HG02943 (cell line): ENCODE results near the gene NR2F2.
"Not testable (repeated sequence)": the region's sequence is repeated elsewhere in the genome, so short reads cannot be mapped to it uniquely, and the experiment has no call there.

Experiments used
- ATAC-seq: cut with Tn5 transposase; IDR thresholded peaks from one replicate; pipeline ENCODE4 v1.9.1; 2021; ENCODE audit warnings: mild to moderate bottlenecking, low read depth, moderate library complexity; ENCODE audit not compliant: unreplicated experiment

Gene NR2F2

DNA sequence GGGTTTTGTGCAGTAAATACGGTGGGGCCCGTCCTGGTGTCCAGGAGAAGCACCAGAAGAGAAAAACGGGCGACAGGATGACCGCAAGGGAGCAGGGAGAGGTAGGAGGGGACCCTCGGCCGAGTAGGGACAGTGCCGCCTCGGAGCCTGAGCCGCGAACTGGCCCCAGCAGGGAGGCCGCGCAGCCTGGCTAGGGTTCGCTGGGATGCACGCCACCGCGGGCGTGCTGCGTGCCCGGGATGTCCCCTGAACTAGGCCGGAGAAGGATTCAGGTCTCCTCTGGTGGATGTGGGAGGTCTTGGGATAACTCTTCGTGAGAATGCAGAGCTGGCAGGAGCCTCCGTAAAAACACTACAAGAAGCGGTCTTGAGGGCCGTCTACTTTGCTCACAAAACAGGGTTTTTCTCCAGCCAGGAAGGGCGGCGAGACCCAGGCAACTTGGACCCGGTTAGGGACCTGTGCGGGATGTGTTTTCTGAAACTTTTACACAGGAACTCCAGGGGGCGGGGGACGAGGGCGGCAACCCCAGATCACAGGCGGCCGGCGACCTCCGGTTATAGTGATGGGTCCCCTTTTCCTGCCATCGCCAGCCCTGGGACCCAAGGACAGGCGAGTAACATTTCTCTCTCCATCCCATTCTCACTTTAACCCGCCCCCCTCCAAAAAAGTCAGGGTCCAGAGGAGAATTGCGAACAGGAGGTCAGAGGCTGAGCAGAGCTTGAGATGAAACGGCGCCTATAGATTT is 35.5 kb downstream of the NR2F2 start:
- no peak for ATAC-seq

DNA sequence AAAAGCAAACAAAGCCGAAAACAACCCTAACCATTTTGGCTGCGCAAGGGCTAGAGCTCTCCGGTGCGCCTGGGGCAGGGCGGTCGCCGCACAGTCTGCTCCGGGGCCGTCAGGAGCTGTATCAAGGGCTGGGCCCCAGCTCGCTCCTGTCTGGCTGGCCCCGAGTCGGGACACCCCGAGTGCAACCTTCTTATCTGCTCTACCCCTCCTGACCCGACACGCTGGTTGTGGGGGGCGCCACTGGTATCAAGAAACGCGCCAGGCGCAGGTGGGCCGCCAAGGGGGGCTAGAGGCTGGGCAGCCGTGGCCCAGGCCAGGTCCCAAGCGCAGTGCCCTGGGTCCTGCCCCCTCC is 36.0 kb downstream of the NR2F2 start:
- ATAC-seq: no peak

DNA sequence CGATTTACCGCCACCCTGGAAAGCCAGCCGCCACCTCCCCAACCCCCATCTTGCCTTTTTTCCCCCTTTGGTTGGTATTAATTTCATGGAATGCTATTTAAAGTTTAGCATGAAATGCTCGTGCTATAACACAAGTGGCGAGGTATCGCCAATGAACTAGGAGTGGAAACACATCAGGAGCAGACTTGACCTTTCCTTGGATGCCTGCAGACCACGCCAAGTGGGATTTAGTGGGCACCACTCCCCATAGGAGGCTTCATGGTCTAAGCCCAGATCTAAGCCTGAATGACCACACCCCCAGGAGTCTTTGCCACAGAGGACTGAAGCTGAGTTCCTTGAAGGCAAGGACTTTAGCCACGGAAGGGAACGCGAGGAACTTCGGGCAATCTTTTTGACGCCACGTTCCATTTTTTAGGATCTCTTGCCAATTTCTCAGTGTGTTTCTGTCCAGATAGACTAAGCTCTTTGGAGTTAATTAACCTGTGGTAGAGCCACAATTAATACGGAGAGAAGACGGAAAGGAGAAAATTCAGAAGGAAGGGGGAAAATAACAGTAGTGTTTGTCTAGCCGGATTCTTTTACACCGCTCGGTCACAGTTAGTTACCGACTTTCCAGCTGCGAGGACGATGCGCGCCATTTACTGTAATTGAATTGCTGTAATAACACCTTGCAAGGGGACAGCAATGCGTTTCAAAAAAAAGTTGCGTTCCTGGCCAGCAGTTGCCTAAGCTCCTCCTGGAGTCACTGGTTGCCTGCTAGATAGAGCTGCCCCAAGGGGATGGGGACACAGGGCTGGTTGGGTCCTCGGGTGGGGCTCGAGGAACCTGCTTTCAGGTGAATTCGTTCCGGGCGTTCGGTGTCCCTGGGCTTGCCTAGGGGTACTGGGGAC is 37.1 kb downstream of the NR2F2 start:
- ATAC-seq: no peak

DNA sequence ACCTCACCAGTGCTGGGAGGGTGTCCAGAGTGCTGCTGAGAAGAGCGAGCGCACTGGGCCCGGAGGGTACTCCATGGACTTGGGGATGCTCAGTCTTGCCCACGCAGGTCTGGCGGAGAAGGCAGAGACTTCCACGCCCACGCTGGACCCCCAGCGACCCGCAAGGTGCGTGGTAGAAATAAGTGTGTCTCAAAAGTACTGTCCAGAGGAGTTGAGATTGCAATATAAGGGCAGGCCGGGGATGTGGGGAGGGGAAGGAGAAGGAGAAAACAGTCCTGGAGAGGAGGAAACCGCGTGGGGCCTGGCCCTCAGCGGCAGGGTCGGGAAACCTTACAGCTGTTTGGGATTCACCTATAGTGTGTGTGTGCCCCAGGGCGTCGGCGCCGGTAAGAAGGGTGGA is 38.9 kb downstream of the NR2F2 start:
- no peak for ATAC-seq

DNA sequence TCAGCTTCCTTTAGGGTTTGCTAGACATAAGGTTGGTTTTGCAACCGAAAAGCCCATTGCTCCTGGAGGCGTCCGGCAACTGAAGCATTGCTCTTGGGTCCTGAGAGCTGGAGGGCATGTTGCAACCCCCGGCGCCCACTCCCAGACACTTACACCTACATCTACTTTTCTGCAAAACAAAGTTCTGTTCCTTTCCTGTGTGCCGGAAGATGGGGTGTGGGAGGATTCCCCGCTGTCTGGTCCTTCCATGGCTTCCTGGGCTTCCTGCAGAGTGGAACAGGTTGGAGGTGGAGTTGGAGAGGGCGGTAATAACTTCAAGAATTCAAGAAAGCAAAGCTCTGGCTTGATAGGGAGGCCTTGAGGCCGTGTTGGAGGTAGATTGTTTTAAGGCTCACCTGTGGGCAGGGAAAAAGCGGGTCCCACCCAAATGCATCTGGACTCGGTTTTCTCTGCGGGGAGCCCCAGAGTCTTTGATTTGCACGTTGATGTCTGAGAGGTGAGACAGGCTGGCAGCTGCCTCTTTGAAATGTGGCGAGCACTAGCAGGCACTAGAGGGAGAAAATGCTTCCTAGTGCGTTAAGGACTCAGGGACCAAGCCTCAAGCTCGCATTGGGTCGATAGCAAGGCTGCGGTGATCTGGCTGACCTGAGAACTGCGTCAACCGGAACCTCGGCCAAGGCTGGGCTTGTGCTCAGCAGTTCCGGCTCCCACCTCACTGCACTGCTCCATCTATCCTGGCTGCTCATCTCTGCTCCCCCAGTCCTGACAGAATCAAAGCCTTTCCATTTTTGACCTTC is 39.5 kb downstream of the NR2F2 start:
- ATAC-seq: no peak

DNA sequence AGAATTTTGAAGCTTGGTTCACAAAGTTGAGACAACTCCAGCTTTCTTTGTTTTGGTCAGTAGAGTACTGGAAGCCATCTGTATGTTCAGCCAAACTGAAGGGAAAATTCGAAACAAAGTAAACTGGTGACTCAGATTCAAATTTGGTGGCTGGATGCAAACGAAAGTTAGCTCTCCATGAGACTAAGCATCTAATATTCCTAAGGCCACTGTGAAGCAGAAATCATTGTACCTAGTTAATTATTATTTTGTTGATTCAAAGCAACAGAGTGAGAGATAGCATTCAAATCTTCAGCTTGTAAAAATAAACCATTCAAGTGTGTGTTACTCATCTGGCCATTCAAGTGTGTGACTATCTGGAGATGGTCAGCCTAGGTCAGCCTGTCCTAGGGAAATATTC is 42.1 kb downstream of the NR2F2 start:
- no peak for ATAC-seq

DNA sequence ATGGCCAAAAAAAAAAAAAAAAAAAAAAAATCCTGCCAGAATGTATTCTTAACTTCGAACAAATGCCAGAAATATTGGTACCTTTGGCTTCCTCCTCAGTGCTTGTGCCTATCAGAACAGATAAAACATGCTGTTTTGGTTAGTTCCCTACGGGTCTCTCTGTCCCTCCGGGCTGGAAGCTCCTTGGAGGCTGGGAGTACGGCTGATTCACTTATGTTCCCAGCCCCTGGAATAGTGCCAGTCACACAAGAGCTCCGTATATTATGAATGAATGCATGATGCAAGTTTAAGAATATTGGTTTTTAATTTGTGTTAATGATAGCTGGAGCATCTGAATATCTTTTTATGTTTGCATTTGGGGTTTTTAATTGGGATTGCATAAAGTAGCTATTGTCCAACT is 44.0 kb downstream of the NR2F2 start:
- ATAC-seq: no peak

DNA sequence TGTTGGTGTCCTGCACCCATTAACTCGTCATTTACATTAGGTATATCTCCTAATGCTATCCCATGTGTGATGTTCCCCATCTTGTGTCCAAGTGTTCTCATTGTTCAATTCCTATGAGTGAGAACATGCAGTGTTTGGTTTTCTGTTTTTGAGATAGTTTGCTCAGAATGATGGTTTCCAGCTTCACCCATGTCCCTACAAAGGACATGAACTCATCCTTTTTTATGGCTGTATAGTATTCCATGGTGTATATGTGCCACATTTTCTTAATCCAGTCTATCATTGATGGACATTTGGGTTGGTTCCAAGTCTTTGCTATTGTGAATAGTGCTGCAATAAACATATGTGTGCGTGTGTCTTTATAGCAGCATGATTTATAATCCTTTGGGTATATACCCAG is 49.1 kb downstream of the NR2F2 start:
- ATAC-seq: not testable (repeated sequence)

DNA sequence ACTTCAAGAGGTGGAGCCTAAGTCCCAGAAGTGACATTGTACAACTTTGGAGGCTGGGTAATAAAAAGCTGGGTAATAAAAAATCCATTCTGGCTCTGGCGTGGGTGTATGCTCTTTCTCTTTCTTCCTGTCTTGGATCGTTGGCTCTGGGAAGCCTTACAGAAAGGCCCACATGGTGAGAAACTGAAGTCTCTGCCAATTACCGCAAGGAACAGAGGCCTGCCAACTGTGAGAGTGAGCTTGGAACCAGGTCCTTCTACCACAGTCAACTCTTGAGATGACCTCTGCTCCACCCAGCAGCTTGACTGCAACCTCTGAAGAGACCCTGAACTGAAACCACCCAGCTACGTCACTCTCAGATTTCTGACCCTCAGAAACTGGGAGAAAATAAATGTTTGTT is 51.0 kb downstream of the NR2F2 start:
- ATAC-seq: no peak

DNA sequence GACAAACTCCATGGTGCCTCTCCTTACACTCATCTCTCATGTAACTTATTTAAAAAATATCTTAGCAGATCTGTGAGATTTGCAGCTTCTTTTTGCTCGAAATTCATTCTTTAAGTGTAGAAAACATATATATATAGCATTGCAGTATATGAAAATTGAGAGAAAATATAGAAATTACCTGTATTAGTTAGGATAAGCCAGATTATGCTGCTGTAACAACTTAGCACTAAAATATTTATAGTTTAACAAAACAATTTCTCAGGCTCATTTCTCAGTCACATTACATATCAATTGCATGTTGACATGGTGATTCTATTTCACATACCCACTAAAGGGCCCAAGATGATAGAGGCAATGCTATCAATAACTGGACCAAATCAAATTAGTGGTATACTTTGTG is 54.7 kb downstream of the NR2F2 start:
- no peak for ATAC-seq

DNA sequence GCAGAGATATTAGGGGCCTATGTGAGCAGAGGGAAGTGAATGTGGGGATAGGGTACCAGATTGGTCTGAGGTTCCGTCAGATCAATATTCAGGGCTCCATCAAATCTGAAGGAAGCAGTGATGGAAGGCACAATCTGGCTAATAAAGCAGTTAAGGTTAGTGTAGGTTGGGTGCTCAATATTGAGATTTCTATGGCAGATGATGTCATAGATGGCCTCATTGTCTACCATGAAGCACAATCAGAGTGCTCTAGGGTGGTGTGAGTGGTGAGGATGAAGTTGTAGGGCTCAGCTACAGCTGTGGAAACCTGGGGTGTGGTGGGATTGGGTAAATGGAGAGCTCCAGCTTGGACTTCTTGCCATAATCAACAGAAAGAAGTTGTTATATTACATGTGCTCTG is 58.2 kb downstream of the NR2F2 start:
- ATAC-seq: no peak
